HG03066 (cell line): ENCODE measurements around the gene FAM167B.

Experiments used
- ATAC-seq: cut with Tn5 transposase; IDR thresholded peaks from one replicate; pipeline ENCODE4 v1.9.1; 2021; ENCODE audit warnings: low read depth; ENCODE audit not compliant: unreplicated experiment

Gene FAM167B

DNA sequence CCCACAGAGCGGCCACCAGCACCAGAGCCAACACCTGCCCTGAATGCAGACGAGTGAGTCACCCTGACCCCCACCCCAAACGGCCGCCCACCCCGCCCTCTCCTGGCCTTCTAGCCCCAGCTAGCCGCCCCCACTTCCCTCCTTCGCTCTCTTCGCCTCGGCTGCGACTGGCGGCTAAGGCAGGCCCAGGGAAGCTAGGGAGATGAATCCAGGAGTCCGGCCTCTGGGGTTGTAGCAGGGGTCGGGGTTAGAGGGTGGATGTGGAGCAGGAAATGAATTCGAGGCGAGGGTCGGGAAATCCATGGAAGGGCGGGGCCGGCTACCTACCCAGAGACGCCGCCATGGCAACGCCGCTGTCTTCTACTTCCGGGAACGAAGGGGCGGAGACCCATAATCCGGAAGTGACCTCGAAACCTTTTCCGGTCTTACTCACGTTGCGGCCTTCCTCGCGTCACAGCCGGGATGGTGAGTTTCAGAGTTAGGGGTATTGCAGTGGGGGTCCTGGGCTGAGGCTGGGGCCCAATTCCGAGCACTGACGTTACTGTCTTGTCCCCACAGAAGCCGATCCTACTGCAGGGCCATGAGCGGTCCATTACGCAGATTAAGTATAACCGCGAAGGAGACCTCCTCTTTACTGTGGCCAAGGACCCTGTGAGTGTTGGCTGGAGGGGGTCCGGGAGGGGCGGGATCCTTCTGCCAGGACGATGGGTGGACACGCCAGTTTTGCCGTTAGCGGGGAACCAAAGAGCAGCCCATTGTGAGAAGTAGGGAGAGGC, 24.9 kb upstream of the FAM167B start, which contains the start of the genes EIF3I and TMEM234:
TSS of gene EIF3I (plus strand) at position 428 of the 776 bp plus-strand sequence. CDS start at position 463, 35 bp downstream.
TSS of gene TMEM234 (minus strand) at position 374 of the 776 bp plus-strand sequence. CDS start at position 343, 31 bp downstream.
- ATAC-seq = peak; percentile 97

DNA sequence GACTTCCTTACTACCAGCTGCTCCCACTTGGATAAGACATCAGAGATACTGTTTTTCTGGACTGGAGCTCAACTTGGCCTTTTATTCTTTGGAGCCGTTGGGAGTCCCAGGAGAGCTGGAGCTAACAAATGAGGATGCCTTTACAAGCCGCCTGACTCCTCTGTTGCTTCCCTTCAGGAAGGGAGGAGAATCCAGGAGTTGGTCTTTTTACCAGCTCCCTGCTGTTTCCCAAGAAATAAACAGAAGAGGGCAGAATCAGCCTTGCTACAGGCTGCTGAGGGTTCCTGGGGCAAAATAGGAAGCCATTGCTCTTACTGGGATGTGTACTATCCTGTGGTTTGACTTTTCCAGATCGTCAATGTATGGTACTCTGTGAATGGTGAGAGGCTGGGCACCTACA, 23.3 kb upstream of the FAM167B start:
- no peak for ATAC-seq

DNA sequence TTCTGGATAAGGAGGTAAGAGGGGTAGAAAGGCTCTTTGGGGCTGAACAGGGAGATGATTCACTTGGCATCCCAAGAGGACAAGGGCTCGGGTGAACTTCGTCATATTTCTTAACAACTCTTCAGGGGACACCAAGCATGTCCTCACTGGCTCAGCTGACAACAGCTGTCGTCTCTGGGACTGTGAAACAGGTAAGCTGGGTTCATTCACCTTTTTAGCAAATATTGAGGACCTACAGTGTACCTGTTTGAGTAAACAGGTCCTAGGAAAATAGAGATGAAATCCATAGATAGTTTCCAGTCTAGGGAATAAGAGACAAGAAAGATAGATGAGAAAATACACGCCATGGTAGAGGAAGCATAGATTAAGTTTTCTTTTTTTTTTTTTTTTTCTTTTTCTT, 22.7 kb upstream of the FAM167B start:
- no peak for ATAC-seq

DNA sequence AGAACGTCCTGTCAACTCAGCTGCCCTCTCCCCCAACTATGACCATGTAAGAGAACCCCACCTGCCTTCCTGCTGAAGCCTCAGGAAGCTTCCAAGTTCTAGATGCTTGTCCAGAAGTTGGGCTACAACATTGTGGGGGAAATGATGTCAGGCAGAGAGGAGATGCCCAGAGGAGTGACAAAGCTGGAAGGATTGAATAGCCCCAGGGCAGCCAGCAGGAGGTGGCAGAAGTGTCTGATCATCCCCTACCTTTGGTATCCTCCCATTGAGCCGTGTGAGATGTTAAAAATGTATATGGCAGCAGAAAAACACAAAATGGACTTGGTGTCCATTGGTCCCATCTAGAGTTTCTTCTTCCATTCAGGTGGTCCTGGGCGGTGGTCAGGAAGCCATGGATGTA, 18.3 kb upstream of the FAM167B start:
- no peak for ATAC-seq

DNA sequence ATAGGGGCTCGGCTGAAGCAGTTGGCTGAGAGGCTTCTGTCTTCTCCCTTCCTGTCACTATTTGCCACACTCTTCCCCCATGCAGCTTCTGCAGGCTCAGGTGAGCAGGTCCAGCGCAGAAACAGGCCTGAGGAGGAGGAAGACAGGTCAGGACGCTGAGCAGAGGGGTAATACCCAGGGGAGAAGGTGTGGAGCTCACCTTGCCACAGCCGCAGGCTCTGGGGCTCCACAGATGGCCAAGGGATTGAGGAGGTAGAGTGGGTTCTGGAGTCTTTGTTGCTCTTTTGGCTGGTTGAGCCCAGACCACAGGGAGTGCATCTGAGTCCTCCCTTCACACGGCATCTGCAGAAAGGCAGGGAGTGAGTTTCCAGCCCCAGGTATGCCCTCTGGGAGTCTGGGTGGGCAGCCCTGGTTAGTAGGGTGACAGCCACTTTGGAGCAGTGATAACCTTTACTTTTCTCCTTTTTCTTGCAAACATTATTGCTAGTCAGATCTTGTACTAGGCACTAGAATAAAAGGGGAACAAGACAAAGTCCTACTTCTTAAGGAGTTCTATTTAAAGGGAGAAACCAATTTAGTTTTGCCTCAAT, 15.1 kb upstream of the FAM167B start:
- ATAC-seq = no peak

DNA sequence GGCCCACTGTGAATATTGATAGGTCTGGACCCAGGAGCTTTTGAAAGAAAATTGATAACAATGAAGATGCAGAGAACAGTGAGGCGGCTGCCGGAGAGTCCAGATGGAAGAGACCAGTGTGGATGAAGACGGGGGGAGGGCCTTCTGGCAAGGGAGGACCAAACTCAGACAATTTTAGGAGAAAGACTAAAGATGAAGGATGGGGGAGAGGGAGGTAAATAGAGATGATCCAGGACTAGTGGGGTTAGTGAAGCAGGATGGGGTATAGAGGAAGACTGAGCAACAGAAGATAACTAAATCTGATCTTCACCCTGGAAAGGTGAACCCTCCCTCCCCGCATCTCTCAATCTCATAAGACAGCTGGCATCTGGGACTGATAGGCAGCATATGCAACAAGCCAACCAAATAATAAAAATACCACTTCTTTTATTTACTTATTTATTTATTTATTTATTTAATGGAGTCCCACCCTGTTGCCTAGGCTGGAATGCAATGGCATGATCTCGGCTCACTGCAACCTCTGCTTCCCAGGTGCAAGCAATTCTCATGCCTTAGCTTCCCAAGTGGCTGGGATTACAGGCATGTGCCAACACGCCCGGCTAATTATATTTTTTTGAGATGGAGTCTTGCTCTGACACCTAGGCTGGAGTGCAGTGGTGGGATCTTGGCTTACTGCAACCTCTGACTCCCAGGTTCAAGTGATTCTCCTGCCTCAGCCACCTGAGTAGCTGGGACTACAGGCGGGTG, 14.3 kb upstream of the FAM167B start:
- no peak for ATAC-seq

DNA sequence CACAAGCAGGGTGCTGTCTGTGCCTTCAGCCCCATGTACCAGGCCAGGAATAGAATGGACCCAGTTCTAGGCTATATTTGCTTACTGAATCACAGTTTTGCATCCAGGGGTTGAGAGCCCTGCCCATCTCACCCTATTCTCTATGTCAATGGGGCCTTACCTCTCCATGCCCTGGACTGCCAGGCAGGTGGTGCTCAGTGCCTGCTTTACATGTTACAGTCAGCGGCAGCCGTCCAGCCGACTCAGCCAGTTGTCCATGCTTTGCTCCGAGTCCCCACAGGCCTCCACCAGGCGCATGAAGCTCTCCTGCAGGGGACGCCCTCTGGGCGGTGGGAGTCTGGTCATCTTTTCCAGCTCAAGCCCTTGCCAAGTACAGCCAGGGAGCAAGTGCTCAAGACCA, 12.2 kb upstream of the FAM167B start:
- no peak for ATAC-seq

DNA sequence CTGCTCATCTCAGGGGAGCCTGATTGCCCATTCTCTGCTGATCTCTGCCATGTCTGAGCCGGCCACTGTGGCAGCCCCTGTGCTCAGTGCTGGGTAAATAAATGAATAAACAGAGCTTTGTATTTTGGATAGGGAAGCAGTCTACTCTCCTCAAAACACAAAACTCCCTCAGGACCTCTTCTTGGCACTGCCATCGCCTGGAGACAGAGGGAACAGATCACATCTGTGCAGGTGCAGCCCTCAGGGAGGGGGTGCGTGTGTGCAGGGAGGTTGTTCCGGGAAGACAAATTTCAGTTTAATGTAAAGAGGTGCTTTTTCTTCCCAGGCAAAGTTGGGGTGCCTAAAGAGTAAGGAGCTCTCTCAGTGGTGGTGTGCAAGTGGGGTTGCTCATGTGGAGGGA, 7.7 kb upstream of the FAM167B start:
- ATAC-seq = no peak

DNA sequence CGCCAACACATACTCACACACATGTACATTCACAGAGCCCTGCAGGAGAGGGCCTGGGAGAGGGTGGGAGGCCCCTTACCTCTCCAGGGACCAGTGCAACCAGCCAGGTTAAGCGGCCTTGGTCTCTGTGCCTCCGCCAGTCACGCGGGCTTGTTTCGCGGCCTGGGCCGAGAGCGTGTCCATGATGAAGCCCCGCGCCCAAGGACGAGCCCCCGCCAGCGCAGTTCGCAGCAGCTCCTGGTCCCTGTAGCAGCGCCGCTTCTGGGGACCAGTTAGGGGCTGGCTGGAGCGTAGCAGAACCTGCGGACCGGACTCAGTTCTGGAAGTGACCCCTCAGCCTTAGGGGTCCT, 7.3 kb upstream of the FAM167B start:
- no peak for ATAC-seq

DNA sequence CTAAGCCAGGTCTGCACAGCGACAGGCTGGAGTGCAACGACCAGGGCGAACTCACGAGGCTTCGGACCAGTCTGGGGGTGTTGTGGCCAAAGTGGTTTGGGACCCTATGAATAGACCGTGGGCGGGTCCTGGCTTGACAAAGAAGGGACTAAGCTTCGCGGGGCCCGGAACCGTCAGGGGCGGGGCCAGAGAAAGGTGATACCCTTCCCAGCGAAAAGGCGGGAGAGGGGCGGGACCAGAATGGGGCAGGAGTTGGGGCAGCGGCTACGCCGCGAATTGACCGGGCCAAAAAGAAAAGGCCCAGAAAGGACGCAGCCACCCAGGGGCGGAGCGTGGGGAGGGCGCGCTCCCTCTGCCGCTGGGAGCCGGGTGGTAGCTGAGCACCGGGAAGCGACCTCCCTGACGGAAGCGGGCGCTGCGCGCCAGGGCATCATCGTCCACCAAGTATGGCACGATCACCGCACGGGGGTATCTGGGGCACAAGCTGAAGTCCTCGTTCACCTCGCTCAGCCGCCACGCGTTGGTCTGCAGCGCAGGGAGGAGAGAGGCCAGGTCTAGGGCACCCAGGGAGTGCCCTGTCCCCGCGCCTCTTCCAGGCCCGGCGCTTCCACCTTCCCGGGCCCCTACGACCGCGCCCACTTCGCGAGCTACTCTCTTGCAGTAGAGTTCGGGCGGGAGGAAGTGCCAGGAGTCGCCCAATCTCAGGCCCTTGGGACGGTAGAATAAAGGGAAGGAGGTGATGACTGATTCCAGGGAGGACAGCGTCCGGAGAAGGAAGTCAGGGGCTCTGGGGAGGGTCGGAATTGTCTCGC, 6.7 kb upstream of the FAM167B start:
- no peak for ATAC-seq

DNA sequence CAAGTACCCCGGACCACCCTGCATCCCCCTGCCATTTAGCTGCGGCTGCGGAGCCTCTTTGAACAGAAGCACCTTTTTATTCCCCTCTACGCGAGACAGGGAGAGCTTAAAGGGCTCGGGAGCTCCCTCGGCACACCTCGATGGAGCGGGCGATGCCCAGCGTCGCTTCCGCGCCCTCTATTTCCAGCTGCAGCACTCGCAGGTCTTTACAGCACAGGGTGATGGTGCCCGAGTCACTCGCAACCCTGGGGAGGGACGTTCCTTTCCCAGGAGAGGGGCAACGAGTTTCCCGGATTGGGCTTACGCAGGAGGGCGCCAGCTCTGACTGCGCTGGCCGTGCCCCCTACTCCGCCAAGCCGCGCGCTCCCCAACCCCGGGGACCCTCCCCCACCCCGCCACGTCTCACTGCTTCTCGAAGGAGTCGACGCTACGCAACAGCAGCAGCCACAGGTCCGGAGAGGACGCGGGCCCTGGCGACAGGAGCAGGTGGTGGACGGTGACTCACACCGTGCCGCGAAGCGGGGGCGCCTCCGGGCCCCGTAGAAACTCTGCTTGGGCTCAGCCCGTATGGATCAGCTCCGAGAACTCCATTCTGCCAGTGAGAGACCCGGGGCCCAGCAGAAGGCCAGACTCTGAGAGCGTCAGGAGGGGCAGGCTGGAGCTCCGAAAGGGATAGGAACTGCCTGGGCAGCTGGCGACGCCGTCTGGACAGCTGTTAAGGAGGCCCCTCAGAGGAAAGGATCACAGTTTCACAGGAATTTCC, 5.8 kb upstream of the FAM167B start:
- ATAC-seq = no peak

DNA sequence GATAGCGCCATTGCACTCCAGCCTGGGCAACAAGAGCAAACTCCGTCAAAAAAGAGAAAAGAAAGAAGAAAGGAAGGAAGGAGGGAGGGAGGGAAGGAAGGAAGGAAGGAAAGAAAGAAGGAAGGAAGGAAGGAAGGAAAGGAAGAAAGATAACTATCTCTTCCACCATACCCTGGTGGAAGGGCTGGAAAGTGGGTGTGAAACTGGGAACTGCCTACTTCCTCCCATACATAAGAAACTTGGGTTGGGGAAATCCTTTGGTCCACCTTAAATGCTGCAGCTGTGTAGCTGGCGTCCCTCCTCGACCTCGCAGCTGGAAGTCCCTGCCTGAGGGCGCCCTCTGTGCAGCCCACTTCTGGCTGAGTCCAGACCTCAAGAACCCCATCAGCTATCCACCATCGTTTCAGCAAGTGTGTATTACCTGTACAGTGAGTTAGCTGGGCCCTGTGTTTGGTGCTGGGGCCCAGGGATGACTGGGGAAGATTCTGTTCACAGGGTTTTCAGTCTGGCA, 4.6 kb upstream of the FAM167B start:
- no peak for ATAC-seq

DNA sequence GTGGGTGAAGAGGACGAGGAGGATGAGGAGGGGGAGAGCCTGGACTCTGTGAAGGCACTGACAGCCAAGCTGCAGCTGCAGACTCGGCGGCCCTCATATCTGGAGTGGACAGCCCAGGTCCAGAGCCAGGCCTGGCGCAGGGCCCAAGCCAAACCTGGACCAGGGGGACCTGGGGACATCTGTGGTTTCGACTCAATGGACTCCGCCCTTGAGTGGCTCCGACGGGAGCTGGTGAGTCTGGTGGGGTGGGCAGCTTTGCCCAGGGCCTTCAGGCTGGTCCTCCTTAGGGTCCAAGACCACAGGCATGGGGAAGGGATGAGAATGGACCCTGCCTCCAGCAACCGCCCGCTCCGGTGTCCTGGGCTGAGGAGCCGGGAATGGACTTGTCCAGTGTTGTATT, 430 bp downstream of the FAM167B start:
- no peak for ATAC-seq

DNA sequence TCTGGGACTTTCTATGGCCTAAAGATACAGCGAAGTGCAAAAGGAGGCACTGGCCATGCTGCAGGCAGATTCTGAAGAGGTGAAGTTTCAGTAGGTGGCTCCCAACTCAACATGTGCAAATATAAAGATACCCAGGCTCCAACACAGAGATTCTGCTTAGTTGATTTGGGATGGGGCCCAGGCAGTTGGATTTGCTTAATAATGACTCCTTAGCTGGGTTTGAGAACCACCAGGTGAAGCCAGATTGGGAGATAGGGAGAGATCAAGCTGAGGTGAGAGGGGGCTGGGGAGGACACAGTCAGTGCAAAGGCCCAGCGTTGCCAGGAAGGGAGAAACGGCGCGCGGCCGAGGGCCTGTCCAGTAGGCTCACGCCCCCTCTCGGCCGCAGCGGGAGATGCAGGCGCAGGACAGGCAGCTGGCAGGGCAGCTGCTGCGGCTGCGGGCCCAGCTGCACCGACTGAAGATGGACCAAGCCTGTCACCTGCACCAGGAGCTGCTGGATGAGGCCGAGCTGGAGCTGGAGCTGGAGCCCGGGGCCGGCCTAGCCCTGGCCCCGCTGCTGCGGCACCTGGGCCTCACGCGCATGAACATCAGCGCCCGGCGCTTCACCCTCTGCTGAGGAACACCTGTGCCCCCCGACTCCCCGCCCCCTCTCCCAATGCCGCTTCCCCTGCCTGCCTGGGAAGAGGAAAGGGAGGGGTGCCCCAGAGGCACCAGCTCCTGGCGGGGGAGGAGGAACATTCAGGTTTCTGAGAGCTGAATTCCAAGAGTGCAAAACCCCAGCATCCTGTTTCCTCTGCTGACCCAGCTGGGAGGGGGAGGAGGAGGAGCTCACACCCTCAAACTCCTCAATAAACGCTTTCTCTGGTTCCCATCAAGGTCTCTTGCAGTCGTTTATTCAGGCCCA, 1.2 kb downstream of the FAM167B start:
- ATAC-seq = no peak

DNA sequence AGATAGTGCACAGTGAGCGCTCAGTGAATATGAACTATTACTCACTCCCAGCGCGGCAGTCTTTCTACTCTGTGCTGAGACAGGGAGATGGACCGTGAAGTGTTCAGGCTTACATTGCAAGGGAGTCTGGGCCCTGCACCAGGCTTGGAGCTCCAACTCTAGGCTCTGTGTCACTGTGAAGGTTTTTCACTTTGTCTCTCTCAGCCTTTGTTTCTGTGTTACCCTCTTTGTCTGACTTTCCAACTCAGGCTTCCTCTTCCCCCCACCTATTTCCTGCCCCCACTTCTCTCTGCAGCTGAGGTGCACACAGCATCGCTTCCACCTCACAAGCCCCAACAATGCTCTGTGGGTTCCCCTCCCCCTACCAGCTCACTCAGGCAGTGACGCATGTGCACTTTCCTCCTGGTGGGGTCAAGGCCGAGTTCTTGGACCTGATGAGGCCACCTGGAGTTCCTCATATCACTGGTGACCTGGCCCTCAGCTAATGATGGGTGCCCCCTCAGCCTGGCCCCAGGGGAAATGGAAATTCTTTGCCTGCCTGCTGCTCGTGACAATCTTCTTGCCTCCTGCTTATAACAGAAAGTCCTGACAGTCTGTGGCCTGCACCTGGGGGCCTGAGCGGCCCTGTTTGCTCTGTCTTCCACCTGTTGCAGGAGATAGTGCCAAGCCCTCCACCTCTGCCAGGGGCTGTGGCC, 3.0 kb downstream of the FAM167B start:
- peak; percentile 54 for ATAC-seq

DNA sequence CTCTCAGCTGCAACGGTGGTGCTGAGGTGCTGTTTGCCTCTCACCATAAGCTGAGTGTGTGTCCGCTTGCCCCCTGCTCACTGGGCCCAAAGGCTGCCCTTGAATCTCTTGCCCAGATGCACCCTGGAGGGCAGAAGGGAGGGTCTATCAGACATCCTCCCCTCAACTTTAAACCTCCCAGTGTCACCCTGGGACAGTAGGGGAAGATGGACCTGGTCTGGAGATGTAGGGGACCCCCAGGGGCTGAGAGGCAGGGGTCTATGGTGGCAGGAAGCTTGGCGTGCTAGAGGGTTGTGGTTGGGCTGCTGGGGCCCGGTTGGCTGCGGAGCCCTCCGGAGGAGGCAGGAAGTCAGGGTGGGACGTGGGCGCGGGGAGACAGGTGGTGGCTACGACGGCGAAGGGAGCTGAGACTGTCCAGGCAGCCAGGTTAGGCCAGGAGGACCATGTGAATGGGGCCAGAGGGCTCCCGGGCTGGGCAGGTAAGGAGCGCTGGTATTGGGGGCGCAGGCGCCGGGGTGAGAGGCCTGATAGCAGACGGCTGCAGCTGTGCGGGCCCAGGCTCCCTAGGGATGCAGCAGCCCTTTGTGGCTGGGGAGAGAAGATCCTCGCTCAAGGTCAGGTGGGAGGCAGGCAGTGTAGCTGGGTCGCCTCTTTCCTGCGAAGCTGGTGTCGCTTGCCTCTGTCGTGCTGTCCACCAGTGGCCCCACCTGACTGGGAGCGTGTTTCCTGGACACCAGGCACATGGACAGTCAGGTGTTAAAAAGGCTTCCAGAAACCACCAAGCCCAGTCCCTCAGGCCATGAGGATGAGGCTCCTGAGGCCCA, 4.1 kb downstream of the FAM167B start, which contains the start of gene LCK:
TSS of gene LCK (plus strand) at position 373 of the 824 bp plus-strand sequence. CDS start 23,065 bp downstream, outside the sequence.
- no peak for ATAC-seq
